Measurements from ENCODE around the gene OR7C1.

Gene OR7C1

GRCh38 chr19:14764401-14764800 is 70.6 kb downstream of the OR7C1 start:
- no peak for DNase-seq

- DNase-seq: no peak
These were observed 71.4 kb downstream of the OR7C1 start for GRCh38 chr19:14763497-14764145.

GRCh38 chr19:14762111-14762510 is 72.9 kb downstream of the OR7C1 start:
- DNase-seq: no peak

- DNase-seq: no peak
These were observed 73.4 kb downstream of the OR7C1 start for GRCh38 chr19:14761607-14762006.

- no peak for DNase-seq
These were observed 76.2 kb downstream of the OR7C1 start for GRCh38 chr19:14758816-14759215.

GRCh38 chr19:14748601-14749000 is 86.4 kb downstream of the OR7C1 start:
- no peak for DNase-seq
